Measurements from ENCODE around the gene ROBO2.

The ROBO2 gene

DNA sequence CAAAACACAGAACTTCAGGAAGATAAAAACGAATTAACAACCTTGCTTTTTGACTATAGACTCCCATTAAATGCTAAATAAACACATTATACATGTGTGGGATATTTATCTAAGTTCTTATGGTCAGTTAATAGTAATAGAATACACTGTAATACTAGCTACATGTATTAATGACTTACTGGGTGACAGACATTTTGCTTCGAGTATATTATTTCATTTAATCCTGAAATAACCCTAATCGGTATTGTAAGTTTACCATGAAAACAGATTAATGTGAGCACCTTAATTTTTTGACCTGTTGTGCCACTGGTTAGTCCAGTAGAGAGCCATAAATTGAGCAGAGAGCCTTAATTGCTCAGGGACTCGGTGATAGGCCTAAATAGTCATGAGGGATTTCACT, 151.1 kb downstream of the ROBO2 start:
- DNase-seq = no peak

- no peak for DNase-seq
Measured at GRCh38 chr3:77191640-77192039, 151.7 kb downstream of the ROBO2 start.

- DNase-seq = no peak
Measured at GRCh38 chr3:77195766-77196545, 156.1 kb downstream of the ROBO2 start.

GRCh38 chr3:77197408-77197807, 157.5 kb downstream of the ROBO2 start:
- DNase-seq = no peak

GRCh38 chr3:77203851-77204250, 164.0 kb downstream of the ROBO2 start:
- no peak for DNase-seq

DNA sequence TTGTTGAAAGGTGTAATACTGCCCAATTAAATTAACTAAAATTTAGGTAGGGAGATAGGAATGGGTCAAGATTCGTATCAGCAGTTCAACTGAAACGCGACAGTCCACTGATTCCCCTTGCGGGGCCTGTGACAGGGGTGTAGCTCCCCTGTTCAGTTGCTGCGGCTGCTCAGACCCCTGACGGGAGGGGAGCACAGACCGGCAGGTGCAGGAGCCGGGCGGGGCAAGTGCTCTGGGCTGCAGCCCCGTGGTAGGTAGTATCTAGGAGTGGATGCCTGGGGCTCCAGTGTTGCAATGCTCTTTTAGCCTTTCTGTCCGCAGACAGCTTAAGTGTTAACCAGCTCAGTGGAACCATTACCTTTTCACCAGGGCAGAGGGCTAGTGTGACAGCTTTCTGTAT, 164.9 kb downstream of the ROBO2 start:
- no peak for DNase-seq

DNA sequence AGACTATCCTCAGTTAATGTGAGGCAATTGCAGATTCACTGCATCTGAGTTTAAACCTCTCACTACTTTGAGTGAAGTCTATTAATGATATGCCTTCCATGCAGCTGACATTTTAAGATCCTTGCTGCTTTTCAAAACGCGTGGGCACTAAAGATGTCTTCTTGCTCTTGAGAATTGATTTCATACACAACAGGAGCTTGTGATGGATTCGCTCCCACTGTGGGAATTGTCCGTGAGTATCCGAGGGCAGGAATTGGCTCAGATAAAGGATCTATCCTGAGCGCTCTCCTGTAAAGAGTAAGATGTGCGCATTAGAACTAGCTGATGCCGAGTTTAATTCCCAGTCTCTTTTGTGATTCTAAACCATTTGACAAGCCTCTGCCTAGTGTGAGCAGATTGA, 167.9 kb downstream of the ROBO2 start:
- DNase-seq = no peak

- no peak for DNase-seq
Measured at GRCh38 chr3:77222701-77223100, 182.8 kb downstream of the ROBO2 start.

GRCh38 chr3:77227567-77227966, 187.7 kb downstream of the ROBO2 start:
- no peak for DNase-seq

- DNase-seq = no peak
Measured at GRCh38 chr3:77232557-77232956, 192.7 kb downstream of the ROBO2 start.

DNA sequence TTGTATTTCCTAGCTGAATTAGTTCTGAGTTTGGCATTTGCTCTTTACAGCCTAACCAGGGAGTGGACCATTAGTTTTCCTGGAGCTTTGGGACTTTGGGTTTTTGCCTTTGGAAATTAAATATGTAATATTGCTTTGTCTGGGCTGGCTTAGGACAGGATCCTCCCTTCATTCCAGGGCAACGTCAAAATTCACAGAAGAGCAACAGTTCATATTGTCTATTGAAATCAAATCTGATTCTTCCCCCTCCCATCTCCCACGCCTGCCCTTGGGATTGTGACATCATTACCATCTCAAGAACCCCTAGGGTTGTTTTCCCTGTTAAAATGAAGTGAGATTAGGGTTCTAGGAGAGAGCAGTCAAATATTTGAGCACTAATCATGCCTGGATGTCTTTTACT, 194.1 kb downstream of the ROBO2 start:
- no peak for DNase-seq

- DNase-seq = no peak
Measured at GRCh38 chr3:77236118-77236517, 196.2 kb downstream of the ROBO2 start.

GRCh38 chr3:77240072-77240650, 200.3 kb downstream of the ROBO2 start:
- DNase-seq = no peak

DNA sequence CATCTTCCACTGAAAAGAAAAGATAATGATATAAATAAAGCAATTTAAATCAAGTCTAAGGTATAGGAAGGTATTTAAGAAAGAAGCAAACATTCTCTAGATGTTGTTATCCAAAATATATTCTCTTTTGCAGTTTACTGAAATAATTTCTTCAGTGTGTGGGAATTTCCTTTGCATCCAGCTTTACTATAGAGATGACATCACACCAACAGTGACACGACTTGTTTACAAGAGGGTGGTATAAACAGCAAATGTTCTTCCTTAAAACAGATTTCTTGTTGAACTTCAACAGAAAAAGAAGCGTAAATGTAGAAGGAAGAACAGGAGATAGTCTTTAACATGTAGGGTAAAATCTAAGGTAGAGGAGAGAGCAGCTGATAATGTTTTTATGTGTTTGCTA, 202.5 kb downstream of the ROBO2 start:
- no peak for DNase-seq

- DNase-seq = no peak
Measured at GRCh38 chr3:77244981-77245380, 205.1 kb downstream of the ROBO2 start.

- no peak for DNase-seq
Measured at GRCh38 chr3:77247061-77247460, 207.2 kb downstream of the ROBO2 start.

DNA sequence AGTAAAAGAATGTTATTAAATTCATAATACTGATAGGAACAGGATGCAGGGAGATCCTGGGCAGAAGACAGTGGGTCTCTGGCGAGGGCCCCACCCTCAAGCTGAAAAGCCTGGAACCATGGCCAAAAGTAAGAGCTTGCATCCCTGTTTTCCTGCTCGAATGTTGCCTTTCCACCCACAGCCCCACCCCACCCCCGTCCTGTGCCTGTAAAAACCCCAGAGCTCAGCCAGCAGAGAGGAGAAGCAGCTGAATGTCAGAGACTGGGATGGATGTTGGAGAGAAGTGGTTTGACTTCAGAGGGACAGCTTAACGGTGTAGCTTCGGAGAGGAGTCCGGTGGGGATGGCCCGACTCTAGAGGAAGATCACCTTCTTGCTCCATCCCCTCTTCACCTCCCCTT, 207.9 kb downstream of the ROBO2 start:
- DNase-seq = no peak

DNA sequence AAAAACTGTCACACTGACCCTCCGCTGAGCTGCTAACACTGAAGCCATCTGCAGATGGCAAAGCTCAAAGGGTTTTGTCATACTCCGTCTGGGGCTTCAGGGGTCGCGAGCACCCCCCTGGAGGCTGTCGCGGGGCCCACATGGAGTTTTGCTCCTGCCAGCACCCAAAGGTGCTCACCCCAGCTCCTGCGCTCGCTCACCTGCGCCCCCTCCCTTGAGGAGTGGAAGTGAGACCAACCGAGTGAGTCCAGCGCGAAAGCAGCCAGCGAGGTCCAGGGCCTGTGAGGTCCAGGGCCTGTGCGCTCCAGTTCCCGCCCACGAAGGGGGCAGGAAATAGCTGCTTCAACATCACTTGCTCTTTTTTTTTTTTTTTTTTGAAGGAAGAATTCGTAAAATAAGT, 208.5 kb downstream of the ROBO2 start:
- no peak for DNase-seq

GRCh38 chr3:77251136-77251535, 211.2 kb downstream of the ROBO2 start:
- no peak for DNase-seq

DNA sequence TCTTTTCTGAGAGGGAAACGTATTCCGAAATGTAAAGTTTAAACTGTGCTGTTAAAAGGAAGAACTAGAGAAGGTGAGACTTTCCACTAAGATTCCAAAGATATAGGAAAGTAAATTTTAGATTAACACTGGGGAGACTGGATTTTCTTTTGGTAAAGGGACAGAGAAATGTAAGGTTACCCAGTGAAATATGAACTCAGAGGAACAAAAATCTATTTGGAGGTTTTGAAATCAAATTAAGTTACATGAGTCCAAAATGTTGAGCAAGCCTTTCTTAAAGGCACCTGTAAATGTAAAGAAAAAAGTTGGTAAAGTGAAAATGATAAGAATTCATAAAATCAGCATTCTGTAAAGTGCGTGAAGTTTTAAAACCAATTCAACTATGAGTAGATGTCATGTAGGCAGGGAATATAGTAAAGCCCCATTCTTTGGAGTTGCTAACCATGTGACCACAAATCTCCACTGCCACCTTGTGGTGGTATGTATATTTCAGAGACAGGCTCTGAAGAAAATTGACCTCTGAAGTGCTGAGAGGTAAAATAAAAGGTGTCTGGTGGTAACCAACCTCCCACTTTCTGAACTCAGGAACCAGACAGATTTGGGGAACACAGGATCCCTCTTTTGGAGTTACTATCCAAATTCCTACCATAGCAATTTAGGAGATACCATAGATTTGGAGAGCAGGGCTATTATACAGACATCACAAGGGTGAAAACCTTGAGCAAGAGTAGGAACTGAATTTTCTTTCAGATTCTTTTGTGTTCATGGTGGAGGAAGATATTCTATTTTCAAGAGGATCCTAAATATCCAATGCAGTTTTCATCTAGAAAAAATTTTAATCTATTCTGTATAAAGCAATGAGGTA, 215.3 kb downstream of the ROBO2 start:
- DNase-seq = peak; percentile 1

DNA sequence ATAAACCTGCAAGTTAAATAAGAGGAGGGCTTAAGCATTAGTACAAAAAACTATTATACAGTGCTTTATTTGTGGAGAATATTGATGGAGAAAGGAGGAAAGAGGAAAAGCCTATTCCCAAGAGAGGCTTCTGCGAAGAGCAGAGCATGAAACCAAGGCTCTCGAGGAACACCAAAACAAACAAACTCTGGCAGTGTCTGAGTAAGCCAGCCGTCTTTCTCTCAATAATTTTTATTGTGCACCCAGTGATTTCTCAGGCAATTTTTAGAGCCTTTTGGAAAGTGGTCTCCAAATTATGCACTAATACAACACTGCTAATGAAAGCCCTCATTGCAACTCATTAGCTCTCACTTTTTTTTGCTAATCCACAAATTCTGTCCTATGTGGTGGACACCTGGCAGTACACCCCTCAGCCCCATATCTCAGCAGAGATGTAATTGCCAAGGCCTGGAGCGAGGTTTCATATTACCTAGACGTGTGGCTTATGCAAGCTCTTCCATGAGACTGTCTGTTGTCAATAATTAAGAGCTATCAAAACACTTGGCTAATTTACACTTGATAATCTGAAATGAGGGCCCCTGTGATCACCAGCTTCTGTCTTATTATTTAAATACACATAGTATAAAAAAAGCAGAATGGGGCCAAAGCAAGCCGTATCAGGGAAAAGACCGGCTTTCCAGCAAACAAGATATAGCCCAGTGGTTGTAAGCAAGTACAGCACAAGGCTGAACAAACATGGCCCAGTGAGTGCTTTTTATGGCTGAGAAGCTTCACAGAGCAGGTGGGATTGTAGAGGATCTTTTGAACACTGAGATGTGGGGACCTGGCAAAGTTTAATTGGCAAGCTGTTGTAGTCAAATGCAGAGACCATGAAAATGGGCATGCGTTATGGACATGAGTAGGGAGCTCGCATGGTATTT, 216.9 kb downstream of the ROBO2 start:
- no peak for DNase-seq

DNA sequence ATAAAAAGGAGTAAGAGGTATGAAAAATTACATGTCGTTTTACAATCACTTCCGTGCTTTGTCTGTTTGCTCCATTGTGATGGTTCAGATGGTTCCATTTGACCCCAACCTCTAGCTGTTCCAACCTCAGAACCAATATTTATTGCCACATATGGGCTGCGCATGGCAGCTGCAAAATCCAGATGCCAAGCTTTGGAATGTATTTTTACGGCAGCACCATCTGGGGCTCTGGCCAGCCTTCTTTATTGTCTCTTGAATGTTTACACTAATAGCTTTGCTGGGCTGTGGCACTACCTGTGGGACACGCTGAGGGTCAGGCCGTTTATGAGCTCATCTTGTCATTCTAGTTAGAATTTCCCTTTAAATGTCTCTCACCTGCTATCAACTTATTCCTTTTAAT, 219.8 kb downstream of the ROBO2 start:
- DNase-seq = no peak

DNA sequence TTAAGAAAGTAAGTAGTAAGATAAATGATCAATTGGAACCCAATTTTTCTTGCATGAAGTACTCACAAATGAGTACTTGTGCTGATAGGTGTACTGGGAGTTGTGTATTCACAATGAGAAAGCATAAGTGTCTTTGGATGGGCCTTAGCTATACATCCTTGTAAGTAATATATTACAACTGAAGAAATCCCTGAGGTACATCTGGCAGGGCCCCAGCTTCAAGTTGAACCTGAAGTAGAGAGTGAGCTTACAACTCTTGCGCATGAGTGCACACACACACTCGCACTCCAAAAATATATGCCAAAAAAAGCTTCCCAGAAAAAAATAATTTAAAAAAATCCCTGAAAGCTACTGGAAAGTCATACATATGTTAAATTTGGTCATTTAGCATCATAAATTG, 222.5 kb downstream of the ROBO2 start:
- no peak for DNase-seq

Data from NCI-H526 treated with DMSO at 0.1 percent for 48 hours (cell line).